GM19468 (cell line): Measurements from ENCODE around the gene GKAP1.
"Not testable (repeated sequence)": the region's sequence is repeated elsewhere in the genome, so short reads cannot be mapped to it uniquely, and the experiment has no call there.

Source experiments
- ATAC-seq: cut with Tn5 transposase; IDR thresholded peaks from one replicate; pipeline ENCODE4 v1.9.1; 2021; ENCODE audit warnings: mild to moderate bottlenecking, moderate library complexity, moderate number of reproducible peaks; ENCODE audit not compliant: unreplicated experiment; ENCODE audit errors: extremely low read depth

GKAP1 gene

DNA sequence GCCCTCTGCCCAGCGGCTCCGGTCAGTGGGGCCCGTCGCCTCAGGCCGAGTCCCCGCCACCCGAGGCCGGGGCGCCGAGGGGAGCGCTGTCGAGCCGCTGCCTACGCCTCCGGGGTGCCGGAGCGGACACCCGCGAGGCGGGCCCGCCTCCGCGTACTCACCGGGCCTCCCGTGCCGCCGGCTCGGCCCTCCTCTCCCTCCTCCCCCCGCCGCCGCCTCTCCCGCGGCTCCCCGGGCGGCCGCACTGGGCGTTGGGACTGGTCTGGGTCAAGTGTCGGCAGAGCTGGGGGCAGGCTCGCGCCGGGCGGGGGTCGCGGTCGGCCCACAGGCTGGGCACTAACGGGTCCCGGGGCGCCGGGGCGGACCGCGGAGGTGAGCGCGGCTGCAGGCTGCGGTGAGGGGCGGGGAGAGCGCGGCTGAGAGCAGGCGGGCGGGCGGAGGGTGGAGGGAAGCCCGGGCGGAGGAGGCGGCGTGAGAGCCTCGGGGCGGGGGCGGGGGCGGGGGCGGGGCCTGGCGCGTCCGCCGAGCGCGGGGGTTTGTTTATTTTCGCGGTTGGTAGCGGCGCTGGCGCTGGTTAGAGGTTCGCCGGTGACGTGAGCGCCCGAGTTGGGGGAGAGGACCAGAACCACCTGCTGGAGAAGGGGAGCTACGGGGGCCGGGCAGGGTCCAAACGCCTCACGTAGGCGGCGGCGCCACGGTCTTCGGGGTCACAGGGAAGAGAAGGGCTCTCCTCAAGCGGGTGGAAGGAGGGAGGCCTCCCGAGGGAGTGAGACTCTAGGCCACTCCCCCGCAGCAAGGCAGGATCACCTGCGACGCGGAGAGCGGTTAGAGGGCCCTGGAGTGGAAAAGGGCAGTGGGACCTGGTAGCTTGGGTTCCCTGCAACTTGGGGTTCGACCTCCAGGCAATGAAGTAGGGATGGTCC lies at the start of gene GKAP1:
Gene GKAP1, minus strand, starts transcription at position 414 of the 923 bp plus-strand sequence. CDS start 11,252 bp downstream, outside the sequence.
- ATAC-seq = peak; percentile 67

DNA sequence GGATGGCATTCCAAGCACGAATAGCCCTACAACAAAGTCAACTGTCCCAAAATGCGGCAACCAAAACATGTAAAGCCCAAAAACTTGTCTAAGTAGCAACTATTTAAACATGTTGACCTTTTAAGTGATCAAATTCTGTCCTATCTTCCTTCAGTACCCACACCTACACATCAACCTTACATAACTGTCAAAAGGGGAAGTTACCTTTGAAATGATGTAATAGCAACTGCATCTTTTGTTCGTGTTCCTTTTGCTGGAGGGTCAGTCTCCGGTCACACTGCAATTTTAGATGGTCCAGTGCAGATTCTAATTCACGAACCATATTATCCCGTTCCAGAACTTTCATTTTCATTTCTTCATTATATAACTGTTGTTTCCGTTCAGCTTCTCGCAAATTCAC lies 32.3 kb upstream of the GKAP1 start:
- ATAC-seq = not testable (repeated sequence)

DNA sequence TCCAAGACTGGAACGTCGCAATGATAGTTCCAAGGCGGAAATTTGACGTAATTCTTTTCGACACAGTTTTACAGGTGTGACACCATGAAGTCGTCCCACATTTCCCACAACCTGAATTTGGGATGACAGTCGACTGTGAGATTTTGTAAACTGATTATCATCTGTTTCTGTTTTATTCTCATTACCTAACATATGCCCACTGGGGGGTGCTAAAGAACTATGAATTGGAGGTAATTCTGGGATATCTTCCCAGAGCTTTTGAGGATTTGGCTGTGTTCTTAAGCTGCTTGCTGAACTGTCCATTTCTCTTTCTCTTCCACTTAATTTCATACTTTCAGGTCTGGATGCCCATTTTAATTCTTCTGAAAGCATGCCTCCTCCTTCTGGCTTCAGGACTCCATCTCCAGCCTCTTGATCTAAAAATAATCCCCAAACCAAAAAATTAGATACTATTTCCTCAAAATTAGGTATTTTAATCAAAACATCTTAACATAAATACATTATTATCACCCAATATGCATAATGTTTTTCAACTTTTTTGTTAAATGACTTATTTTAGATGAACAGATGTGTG lies 19.6 kb upstream of the GKAP1 start:
- not testable (repeated sequence) for ATAC-seq

DNA sequence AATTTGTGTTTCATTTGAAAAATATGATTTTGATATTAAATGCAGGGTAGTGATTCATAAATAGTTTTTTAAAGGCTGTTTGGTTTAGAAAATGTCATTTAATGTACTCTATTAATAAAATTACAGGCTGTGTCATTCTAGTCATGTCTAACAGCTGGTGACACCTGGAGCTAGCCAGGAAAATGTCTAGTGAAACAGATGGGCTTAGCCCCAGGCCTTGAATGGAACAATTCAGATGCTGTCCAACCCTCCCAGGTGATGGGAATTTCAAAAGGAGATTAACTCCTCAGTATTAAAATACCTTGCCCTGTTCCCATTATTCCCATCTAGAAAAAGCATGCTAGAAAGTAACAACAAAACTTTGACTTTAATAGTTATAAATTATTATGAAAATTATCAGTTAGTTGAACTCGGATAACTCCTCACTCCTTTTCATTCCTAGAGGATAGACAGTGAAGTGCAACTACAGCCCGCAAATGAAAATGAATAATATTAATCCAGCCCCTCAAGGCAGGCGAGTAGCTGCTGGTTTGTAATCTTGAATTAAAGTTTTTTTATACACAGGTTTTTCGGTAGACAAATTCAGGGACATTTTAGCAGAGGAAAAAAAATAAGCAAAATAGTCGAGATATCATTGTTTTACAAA lies 13.0 kb upstream of the GKAP1 start:
- ATAC-seq = not testable (repeated sequence)

DNA sequence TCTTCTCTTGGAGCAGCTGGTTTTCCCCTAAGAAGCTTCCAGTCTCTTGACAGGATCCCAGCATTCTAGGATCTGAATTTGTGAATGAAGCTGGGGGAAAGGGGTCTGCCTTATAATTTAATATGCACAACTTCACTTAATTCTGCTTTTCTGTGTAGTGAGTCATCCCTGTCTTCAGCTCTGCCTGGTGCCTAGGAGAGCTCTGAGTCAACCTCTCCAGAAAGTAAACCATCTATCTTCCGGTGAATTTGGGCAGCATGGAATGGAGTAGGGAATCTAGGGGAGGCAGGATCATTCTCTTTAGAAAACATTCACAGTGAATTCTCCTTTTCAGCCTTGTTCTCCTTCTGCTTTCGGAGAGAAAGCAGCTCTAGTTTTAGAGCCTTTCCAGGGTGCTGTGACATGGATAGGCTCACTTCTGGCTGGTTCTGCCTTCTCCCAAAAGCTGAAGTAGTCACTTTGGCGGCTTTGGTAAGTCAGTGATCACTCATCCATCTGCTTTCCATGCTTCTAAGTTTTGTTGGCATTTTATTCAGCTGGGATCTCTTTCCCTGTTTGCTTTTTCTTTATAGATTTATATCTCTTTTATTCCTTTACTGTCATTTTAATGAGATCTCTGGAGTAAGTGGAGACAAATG lies 7.5 kb upstream of the GKAP1 start:
- ATAC-seq = not testable (repeated sequence)

DNA sequence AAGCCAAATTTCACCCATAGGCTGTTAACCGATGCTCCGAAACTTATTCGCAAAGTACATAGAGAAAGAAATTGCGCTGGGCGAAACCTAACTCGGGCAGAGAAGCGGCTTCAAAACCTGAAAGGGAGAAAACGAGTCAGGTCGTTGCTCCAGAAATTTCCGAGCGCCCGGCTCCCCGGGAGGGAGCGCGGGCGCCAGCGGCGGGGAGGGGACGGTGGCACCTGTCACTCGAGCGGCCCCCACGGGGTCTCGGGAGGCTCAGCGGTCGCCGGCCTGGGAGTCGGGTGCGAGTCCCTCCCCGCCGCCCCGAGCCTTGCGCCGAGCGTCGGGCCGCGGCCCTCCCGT lies 586 bp downstream of the GKAP1 start:
- not testable (repeated sequence) for ATAC-seq

DNA sequence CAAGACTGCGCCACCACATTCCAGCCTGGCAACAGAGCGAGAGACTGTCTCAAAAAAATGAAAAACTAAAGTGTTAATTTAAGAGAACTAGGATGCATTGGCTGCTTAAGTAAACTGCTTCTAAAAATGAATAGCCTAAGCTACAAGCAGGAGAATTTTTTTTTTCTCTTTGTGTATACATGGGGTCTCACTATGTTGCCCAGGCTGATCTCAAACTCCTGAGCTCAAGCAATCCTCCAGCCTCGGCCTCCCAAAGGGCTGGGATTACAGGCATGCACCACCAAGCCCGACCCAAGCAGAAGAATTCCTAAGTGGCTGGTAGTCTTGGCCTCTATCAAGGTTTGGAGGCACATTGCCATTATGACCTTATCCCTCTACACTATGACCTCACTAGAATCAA lies 2.4 kb downstream of the GKAP1 start:
- not testable (repeated sequence) for ATAC-seq

DNA sequence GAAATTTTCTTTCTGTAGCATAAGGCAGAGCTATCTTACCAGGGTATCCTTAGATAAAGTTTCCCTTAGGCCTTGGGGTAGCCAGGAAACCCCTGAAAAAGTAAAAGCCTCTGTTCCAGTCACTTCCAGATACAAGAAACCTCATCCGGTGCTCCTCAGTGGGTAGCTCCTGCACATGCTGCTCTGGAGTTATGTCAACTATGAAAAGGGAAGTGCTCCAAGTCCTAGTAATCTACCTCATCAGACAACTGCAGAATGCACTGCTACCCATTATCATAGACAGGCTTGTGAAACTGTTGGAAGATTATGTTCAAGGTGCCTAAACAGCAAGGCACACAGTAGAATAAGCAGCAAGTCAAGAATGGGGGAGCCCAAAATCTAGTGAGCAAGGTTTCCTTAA lies 8.4 kb downstream of the GKAP1 start:
- not testable (repeated sequence) for ATAC-seq

DNA sequence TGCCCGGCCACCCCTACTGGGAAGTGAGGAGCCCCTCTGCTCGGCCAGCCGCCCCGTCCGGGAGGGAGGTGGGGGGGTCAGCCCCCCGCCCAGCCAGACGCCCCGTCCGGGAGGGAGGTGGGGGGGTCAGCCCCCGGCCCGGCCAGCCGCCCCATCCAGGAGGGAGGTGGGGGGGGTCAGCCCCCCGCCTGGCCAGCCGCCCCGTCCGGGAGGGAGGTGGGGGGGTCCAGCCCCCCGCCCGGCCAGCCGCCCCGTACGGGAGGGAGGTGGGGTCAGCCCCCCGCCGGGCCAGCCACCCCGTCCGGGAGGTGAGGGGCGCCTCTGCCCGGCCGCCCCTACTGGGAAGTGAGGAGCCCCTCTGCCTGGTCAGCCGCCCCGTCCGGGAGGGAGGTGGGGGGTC lies 13.1 kb downstream of the GKAP1 start:
- ATAC-seq = not testable (repeated sequence)

DNA sequence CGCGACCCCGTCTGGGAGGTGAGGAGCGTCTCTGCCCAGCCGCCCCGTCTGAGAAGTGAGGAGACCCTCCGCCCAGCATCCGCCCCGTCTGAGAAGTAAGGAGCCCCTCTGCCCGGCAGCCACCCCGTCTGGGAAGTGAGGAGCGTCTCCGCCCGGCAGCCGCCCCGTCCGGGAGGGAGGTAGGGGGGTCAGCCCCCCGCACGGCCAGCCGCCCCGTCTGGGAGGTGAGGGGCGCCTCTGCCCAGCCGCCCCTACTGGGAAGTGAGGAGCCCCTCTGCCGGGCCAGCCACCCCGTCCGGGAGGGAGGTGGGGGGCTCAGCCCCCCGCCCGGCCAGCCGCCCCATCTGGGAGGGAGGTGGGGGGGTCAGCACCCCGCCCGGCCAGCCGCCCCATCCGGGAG lies 13.6 kb downstream of the GKAP1 start:
- not testable (repeated sequence) for ATAC-seq

DNA sequence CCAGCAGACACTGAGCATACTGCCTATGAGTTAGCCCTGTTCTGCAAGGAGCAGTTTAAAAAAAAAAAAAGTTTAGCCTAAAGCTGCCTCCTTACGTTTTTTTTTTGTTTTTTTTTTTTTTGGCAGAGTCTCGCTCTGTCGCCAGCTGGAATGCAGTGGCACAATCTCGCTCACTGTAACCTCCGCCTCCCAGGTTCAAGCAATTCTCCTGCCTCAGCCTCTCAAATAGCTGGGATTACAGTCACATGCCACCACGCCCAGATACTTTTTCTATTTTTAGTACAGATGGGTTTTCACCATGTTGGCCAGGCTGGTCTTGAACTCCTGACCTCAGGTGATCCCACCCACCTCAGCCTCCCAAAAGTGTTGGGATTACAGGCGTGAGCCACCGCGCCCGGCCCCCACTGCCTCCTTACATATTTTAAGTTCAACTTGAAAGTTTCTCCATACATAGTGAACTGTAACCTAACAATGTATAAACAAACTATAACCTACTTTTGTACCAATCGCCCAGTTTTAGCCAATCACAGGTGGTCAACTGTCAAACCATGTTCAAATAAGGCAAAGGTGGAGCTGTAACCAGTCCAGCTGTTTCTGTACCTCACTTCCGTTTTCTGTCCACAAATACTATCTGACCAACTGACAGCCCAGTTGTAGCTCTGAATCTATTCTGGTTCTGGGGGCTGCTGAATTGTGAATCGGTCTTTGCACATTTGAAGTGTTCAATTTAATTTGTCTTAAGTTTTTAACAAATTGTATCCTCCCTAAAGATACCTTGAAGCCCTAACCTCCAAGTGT lies 17.1 kb downstream of the GKAP1 start:
- no peak for ATAC-seq

DNA sequence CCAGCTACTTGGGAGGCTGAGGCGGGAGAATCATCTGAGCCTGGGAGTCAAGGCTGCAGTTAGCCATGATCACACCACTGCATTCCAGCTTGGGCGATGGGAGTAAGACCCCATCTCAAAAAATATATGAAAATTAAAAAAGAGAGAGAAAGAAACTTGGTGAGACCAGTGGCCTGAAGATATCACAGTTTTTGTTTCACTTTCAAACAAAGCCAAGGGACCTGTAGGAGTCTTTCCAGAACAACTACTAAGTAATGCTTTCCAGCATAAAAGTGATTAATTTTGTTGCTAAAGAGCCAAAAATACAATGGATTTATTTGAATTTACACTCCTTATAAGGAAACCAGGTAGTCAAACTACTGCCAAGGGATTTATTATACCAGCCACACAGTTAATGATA lies 23.5 kb downstream of the GKAP1 start:
- no peak for ATAC-seq

DNA sequence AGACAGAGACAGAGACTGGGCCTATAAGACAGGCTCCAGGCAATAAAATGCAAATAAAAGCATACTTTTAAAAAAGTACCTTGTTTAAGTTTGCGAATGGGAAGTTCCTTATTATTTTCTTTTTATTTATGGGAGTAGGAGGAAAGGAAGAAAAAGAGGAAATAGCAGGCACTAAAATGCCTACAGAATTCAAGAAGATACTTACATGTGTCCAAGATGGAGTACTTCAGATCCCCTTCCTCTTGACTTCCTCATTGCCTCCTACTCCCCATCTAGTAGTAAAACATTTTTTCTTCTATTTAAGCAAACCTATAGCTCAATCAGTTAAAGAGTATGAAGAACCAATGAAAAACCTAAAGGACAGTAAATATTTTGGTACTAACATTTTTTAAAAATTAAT lies 24.8 kb downstream of the GKAP1 start:
- ATAC-seq = no peak

DNA sequence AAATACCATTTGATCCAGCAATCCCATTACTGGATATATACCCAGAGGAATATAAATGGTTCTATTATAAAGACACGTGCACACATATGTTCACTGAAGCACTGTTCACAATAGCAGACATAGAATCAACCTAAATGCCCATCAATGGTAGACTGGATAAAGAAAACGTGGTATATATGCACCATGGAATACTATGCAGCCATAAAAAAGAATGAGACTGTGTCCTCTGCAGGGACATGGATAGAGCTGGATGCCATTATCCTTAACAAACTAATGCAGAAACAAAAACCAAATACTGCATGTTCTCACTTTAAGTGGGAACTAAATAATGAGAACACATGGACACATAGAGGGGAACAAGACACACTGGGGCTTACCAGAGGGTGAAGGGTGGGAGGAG lies 39.4 kb downstream of the GKAP1 start:
- ATAC-seq = no peak

DNA sequence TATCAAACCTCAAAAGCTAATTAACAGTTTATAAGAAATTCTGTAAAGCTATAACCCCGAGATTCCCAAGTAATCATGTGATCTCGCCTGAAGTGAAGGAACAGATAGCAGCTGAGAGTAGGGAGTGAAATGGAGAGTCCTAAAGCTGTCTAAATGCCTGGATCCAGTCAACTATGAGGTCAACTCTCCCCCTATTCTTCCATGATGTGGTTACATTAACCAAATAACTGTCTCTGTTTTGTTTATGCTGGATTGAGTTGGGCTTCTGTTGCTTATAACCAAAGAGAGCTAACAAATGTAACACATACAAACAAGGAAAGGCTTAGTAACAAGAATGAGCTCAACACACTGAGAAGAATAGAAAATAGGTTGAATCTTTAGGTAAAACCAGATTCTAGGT lies 41.6 kb downstream of the GKAP1 start:
- no peak for ATAC-seq

DNA sequence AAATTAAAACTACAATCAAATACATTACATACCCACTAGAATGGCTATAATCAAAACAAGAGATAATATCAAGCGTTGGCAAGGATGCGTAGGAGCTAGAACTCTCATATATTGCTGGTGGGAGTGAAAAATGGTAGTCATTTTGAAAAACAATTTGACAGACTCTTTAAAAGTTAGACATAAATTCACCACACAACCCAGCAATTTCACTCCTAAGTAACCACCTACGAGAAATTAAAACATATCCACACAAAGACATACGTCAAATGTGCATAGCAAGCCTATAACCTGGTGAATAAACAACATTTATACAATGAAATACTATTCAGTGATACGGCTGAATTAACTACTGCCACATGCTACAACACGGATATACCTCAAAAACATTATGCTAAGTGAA lies 44.7 kb downstream of the GKAP1 start:
- no peak for ATAC-seq

DNA sequence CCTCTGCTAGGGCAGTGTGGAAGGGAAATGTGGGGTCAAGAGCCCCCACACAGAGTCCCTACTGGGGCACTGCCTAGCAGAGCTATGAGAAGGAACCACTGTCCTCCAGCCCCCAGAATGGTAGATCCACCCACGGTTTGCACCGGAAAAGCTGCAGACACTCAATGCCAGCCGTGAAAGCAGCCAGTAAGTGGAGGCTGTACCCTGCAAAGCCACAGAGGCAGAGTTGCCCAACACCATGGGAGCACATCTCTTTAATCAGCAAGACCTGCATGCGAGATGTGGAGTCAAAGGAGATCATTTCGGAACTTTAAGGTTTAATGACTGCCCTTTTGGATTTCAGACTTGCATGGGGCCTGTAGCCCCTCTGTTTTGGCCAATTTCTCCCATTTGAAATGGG lies 52.2 kb downstream of the GKAP1 start:
- no peak for ATAC-seq

DNA sequence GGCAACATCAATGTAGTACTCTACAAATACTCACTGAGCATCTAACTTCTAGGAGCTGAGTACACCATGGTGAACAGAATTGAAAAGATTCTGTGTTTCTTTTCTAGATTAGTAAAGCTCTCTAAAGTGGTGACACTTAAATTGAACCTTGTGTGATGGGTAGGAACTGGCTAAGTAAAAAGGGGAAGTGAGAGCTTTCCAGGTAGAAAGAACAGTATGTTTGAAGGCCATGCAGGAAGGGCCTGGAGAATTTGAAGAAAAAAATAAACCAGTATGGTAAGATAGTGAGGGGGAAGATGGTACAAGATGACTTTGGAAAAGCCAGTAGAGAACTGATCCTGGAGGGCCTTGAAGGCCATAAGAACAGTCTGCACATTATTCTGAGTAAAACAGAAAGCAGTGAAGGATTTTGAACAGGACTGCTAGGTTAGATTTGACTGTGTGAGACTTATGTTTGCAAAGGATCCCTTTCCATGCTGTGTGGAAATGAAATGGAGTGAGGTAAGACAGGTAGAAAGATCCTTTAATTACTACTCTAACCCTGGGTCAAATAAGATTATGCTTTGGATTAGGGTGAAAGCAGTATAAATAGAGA lies 63.1 kb downstream of the GKAP1 start:
- peak; percentile 17 for ATAC-seq

DNA sequence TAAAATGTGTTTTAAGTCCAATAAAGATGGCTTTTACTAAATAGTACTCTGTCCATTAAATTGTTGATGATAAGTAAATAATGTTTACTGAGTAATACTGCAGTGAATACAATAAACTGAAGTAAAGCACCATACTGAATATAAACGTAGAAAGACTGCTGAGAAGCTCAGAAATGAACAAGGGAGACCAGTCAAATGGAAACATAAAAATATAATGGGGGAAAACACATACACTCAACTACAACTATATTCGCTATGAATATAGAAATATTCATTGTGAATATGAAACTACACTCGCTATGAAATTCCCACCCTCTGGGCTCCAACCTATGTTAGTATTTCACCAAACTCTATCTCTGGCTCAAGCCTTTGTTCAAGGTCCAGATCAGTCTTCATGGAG lies 67.9 kb downstream of the GKAP1 start:
- ATAC-seq = no peak

DNA sequence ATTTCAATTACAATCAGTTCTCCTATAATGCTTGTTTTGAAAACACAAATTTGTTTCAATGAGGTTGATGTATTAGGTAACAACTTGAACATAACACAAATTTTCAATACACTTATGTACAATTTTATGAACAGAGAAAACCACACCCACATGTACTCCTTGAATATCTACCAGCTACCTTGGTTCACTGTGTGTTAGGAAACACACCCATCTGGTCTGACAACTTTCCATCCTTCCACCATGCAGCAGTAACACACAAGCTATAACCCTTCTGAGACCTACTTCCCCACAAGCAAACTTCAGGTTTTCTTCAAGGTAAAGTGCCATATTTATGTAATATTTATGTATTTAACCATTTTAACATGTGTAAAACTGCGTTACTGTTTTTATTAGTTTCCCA lies 73.4 kb downstream of the GKAP1 start:
- ATAC-seq = no peak
